ENCODE measurements around the gene KLHL14.

GRCh38 chr18:32724071-32724749 lies 48.6 kb downstream of the KLHL14 start:
- TF ChIP-seq TAF1 (IDR thresholded peaks at IDR 0.05; ENCODE audit: borderline replicate concordance, insufficient read depth, low read length) (no peak), POLR2AphosphoS5 (IDR thresholded peaks at IDR 0.05; ENCODE audit: low read depth, low read length) (no peak)

Data from PFSK-1 (cell line).